Common myeloid progenitor, CD34-positive (primary cell): Measurements from ENCODE around the gene GRB10.

Source experiments
- CTCF ChIA-PET: fragments of 350-600 bp; sonication (Branson Sonifier 250); formaldehyde crosslinking; loops from one replicate; lab custom pipeline; 2021; ENCODE audit warnings: antibody characterized with exemption; lab: Charles Lee
- POLR2A ChIA-PET: fragments of 350-600 bp; sonication (Branson Sonifier 250); formaldehyde crosslinking; loops from one replicate; lab custom pipeline; 2021; ENCODE audit warnings: antibody characterized with exemption; lab: Charles Lee
- DNase-seq, 3 donors: peaks; one replicate each; pipeline versions ENCODE4 v3.0.0 to v3.0.0-alpha.2; 2013
- H3K27ac ChIP-seq, 2 experiments: 1 replicate in 1 of 2; 2 replicates in 1 of 2; pipeline ENCODE4 v1.7.0; 2013; ENCODE audit warnings: inconsistent platforms in 2 of 2, low read length in 2 of 2, mild to moderate bottlenecking in 2 of 2, low read depth in 1 of 2, moderate library complexity in 1 of 2; ENCODE audit not compliant: severe bottlenecking in 2 of 2, insufficient read depth in 1 of 2, poor library complexity in 1 of 2
- H3K27me3 ChIP-seq, 5 experiments: replicated peaks in 2 of 5; 1 replicate in 3 of 5; 2 replicates in 2 of 5; pipeline versions ENCODE4 v1.6.1 to v1.7.0; 2013; ENCODE audit warnings: low read length in 4 of 5, mild to moderate bottlenecking in 2 of 5, moderate library complexity in 2 of 5, inconsistent platforms in 1 of 5; ENCODE audit not compliant: insufficient read depth in 5 of 5, control insufficient read depth in 4 of 5
- H3K36me3 ChIP-seq, 4 experiments: 1 replicate in 2 of 4; 2 replicates in 2 of 4; pipeline versions ENCODE4 v1.6.1 to v1.7.0; 2013; ENCODE audit warnings: low read length in 3 of 4, control low read depth in 1 of 4, mild to moderate bottlenecking in 1 of 4; ENCODE audit not compliant: control insufficient read depth in 4 of 4, insufficient read depth in 4 of 4
- H3K4me1 ChIP-seq, 4 experiments: 1 replicate in 3 of 4; 2 replicates in 1 of 4; pipeline versions ENCODE4 v1.6.1 to v1.7.1; 2013; ENCODE audit warnings: low read length in 3 of 4, mild to moderate bottlenecking in 3 of 4, control low read depth in 1 of 4, inconsistent platforms in 1 of 4, moderate library complexity in 1 of 4; ENCODE audit not compliant: control insufficient read depth in 4 of 4, insufficient read depth in 4 of 4; ENCODE audit errors: control extremely low read depth in 1 of 4
- H3K4me3 ChIP-seq, 7 experiments: 1 replicate in 4 of 7; 2 replicates in 3 of 7; pipeline versions ENCODE4 v1.5.1 to v1.7.0; 2013; ENCODE audit warnings: mild to moderate bottlenecking in 7 of 7, low read length in 6 of 7, moderate library complexity in 6 of 7, inconsistent platforms in 2 of 7, low read depth in 2 of 7, control low read depth in 1 of 7; ENCODE audit not compliant: insufficient read depth in 4 of 7, control insufficient read depth in 1 of 7; ENCODE audit errors: extremely low read depth in 1 of 7
- H3K9me3 ChIP-seq, 5 experiments: 1 replicate in 4 of 5; 2 replicates in 1 of 5; pipeline versions ENCODE4 v1.6.1 to v1.7.1; 2013; ENCODE audit warnings: low read length in 4 of 5, mild to moderate bottlenecking in 2 of 5, inconsistent platforms in 1 of 5, low read depth in 1 of 5, moderate library complexity in 1 of 5; ENCODE audit not compliant: control insufficient read depth in 4 of 5, insufficient read depth in 2 of 5; ENCODE audit errors: control extremely low read depth in 1 of 5
- WGBS: methylation state at CpG from one replicate; pipeline ENCODE4 v1.1.5; 2013; ENCODE audit not compliant: insufficient coverage; 5-methylcytosine and 5-hydroxymethylcytosine counted together

Gene GRB10

GRCh38 chr7:50790381-50790780, 7.7 kb upstream of the GRB10 start:
- DNase-seq = no peak

GRCh38 chr7:50788382-50788781, 5.7 kb upstream of the GRB10 start:
- WGBS = 100% methylated on average over 5 of the region's 5 CpGs
- ChIA-PET POLR2A (no interaction called here), CTCF (interaction anchor here (0.6 to 1.7 kb wide), 5 partner anchors 23 to 583 kb away, joined by 3 to 6 read pairs (median 4); no protein-coding TSS in a partner anchor)
- Histone ChIP-seq H3K9me3 (peaks cover 1 to 12% (median 10%) of the 10 kb centered on the region in 5 experiments), H3K4me3 (no peak overlapping the region), H3K36me3 (peaks cover 0 to 4% (median 1%) of the 10 kb centered on the region in 4 experiments), H3K4me1 (peaks cover 0 to 26% (median 16%) of the 10 kb centered on the region in 4 experiments), H3K27me3 (no peaks in the 10 kb centered on the region), H3K27ac (no peak overlapping the region)
- DNase-seq = peak in 2 of 3 donors; percentile 41 to 51

More at GRCh38 chr7:50790381-50790780, 7.7 kb upstream of the GRB10 start:
- Histone ChIP-seq H3K4me1 (peaks cover 0 to 28% (median 18%) of the 10 kb centered on the region in 4 experiments), H3K9me3 (peaks cover 1 to 12% (median 10%) of the 10 kb centered on the region in 5 experiments), H3K36me3 (peaks cover 0 to 4% (median 1%) of the 10 kb centered on the region in 4 experiments), H3K27ac (peak overlapping the region in 1 of 2 experiments; percentile 36), H3K27me3 (peaks cover 0 to 6% (median 0%) of the 10 kb centered on the region in 5 experiments), H3K4me3 (peak overlapping the region in 1 of 7 experiments; percentile 86)
- CTCF ChIA-PET = interaction anchor here (1.1 to 2.3 kb wide), 5 partner anchors 8 to 351 kb away, joined by 3 to 8 read pairs (median 6); no protein-coding TSS in a partner anchor
- POLR2A ChIA-PET = no interaction called here
- WGBS = 93% methylated on average over 9 of the region's 9 CpGs

GRCh38 chr7:50787825-50788224, 5.1 kb upstream of the GRB10 start:
- Histone ChIP-seq H3K9me3 (peaks cover 1 to 12% (median 10%) of the 10 kb centered on the region in 5 experiments), H3K4me1 (peaks cover 0 to 31% (median 20%) of the 10 kb centered on the region in 4 experiments), H3K27me3 (peaks cover 0 to 3% (median 0%) of the 10 kb centered on the region in 5 experiments), H3K27ac (no peak overlapping the region), H3K36me3 (peaks cover 0 to 4% (median 1%) of the 10 kb centered on the region in 4 experiments), H3K4me3 (no peak overlapping the region)
- ChIA-PET POLR2A (no interaction called here), CTCF (interaction anchor here (1.0 to 1.7 kb wide), 4 partner anchors 24 to 91 kb away, joined by 3 to 6 read pairs (median 4); no protein-coding TSS in a partner anchor)
- 71% methylated on average over 3 of the region's 4 CpGs for WGBS
- DNase-seq = no peak

GRCh38 chr7:50785346-50785745, 2.6 kb upstream of the GRB10 start:
- ChIA-PET POLR2A (interaction anchor here (0.5 kb wide), 1 partner anchor 10 kb away, joined by 3 read pairs; no protein-coding TSS in a partner anchor), CTCF (interaction anchor here (0.5 to 1.6 kb wide), 4 partner anchors 21 to 363 kb away, joined by 3 read pairs; no protein-coding TSS in a partner anchor)
- no peak for DNase-seq
- 88% methylated on average over 5 of the region's 6 CpGs for WGBS
- peaks cover 0 to 4% (median 1%) of the 10 kb centered on the region in 4 experiments for H3K36me3 ChIP-seq
- H3K27me3 ChIP-seq = peaks cover 0 to 3% (median 0%) of the 10 kb centered on the region in 5 experiments
- H3K4me1 ChIP-seq = peaks cover 0 to 20% (median 9%) of the 10 kb centered on the region in 4 experiments
- no peak overlapping the region for H3K27ac ChIP-seq
- peaks cover 1 to 12% (median 10%) of the 10 kb centered on the region in 5 experiments for H3K9me3 ChIP-seq
- no peak overlapping the region for H3K4me3 ChIP-seq

DNA sequence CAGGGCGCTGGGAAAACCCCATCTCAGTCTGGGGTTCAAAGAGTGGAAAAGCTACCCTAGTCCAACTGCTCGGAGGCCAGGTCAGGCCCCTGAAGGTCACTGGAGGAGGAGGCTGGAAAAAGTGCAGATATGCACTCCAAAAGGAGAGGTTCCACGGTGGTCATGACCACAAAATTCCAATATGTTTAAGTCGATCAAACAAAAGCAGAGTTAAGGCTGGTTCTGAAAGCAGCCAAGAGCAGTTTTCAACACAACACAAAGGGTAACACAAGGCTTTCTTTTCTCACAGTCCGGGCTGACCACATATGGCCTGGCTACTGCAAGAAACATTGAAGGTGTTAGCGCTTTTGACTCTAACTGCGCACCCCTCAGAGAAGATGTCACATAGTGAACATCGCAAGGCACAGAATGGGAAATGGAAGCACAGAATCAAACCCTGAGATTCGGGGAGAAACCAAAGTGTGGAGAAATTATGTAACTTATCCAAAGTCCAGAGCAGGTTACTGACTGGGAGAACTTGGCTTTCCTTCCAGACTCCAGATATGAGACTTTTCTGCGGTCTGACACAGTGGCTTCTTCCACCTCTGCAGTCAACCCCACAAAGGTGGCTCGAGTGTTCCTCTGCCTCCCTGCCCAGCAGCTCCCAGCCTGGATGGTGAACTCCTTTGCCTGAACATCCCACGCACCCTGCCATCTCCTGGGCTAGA, 1.3 kb upstream of the GRB10 start:
- peaks cover 0 to 3% (median 0%) of the 10 kb centered on the region in 5 experiments for H3K27me3 ChIP-seq
- H3K4me3 ChIP-seq = no peak overlapping the region
- peaks cover 1 to 12% (median 10%) of the 10 kb centered on the region in 5 experiments for H3K9me3 ChIP-seq
- no peak overlapping the region for H3K27ac ChIP-seq
- H3K4me1 ChIP-seq = peaks cover 0 to 16% (median 9%) of the 10 kb centered on the region in 4 experiments
- 97% methylated on average over 11 of the region's 12 CpGs for WGBS
- peaks cover 0 to 4% (median 2%) of the 10 kb centered on the region in 4 experiments for H3K36me3 ChIP-seq
- CTCF ChIA-PET = interaction anchor here (0.8 to 1.6 kb wide), 4 partner anchors 20 to 357 kb away, joined by 3 to 4 read pairs (median 3); no protein-coding TSS in a partner anchor
- POLR2A ChIA-PET = no interaction called here
- no peak for DNase-seq

- Histone ChIP-seq H3K36me3 (peaks cover 1 to 4% (median 3%) of the 10 kb centered on the region in 4 experiments), H3K9me3 (peaks cover 1 to 7% (median 5%) of the 10 kb centered on the region in 5 experiments), H3K27me3 (peaks cover 0 to 3% (median 0%) of the 10 kb centered on the region in 5 experiments), H3K4me1 (peaks cover 0 to 17% (median 9%) of the 10 kb centered on the region in 4 experiments), H3K27ac (no peak overlapping the region), H3K4me3 (peak overlapping the region in 6 of 7 experiments; percentile 26 to 74 (median 59))
- POLR2A ChIA-PET = no interaction called here
- peak in 2 of 3 donors; percentile 26 to 45 for DNase-seq
- CTCF ChIA-PET = no interaction called here
- 89% methylated on average over 3 of the region's 7 CpGs for WGBS
Observed at GRCh38 chr7:50783303-50783702, 607 bp upstream of the GRB10 start.
